Measurements from ENCODE around the gene TIGD3.

GRCh38 chr11:65404638-65405339, 50.2 kb downstream of the TIGD3 start:
- TF ChIP-seq CTCF (IDR thresholded peaks at IDR 0.05) (no peak), POLR2A (IDR thresholded peaks at IDR 0.05) (no peak)
